H1 (cell line): ENCODE results near the gene BAZ2B. TPM values are rescaled to one million over a fixed set of nuclear protein-coding genes. Genes with fewer than 3 reads are reported as not detected.

Experiments
- CTCF ChIA-PET: fragments of 300-600 bp; sonication (Branson Sonifier 250); formaldehyde crosslinking; loops from one replicate; lab custom pipeline; 2021; ENCODE audit not compliant: partially characterized antibody; lab: Charles Lee
- POLR2A ChIA-PET: fragments of 300-600 bp; sonication (Branson Sonifier 250); formaldehyde crosslinking; loops from one replicate; lab custom pipeline; 2021; ENCODE audit warnings: inconsistent platforms; ENCODE audit not compliant: partially characterized antibody; lab: Charles Lee
- DNase-seq, 2 experiments: peaks; one replicate each; pipeline versions ENCODE4 v3.0.0 to v3.0.0-alpha.2; 2010 to 2022; ENCODE audit warnings: low spot score in 2 of 2, low read depth in 1 of 2, mixed read lengths in 1 of 2
- FAIRE-seq: peaks from 2 replicates; lab custom pipeline; 2011; peaks lifted over from hg19 to GRCh38; lab: Jason Lieb, UNC
- H2AFZ ChIP-seq: 2 replicates; pipeline ENCODE4 v1.8.1; 2012; ENCODE audit warnings: low read length, inconsistent platforms
- H2AK5ac ChIP-seq: 2 replicates; pipeline ENCODE4 v1.6.1; 2013; ENCODE audit warnings: low read depth, low read length
- H2BK120ac ChIP-seq: replicated peaks from 2 replicates; pipeline ENCODE3; 2013; ENCODE audit warnings: low read depth, low read length, inconsistent platforms
- H2BK12ac ChIP-seq: 2 replicates; pipeline ENCODE4 v1.6.1; 2013; ENCODE audit warnings: low read depth, low read length
- H2BK15ac ChIP-seq: 2 replicates; pipeline ENCODE4 v1.6.1; 2013; ENCODE audit warnings: low read length
- H2BK20ac ChIP-seq: 2 replicates; pipeline ENCODE4 v1.6.1; 2013; ENCODE audit warnings: low read length
- H2BK5ac ChIP-seq: 2 replicates; pipeline ENCODE4 v1.6.1; 2013; ENCODE audit warnings: low read depth, low read length
- H3K14ac ChIP-seq: 2 replicates; pipeline ENCODE4 v1.6.1; 2013; ENCODE audit warnings: inconsistent platforms; ENCODE audit not compliant: insufficient read length
- H3K18ac ChIP-seq: 2 replicates; pipeline ENCODE4 v1.6.1; 2013; ENCODE audit warnings: low read length; ENCODE audit errors: extremely low read depth
- H3K23ac ChIP-seq: 2 replicates; pipeline ENCODE4 v1.6.1; 2013; ENCODE audit warnings: inconsistent platforms; ENCODE audit not compliant: insufficient read length
- H3K23me2 ChIP-seq: 2 replicates; pipeline ENCODE4 v1.6.1; 2013; ENCODE audit warnings: low read depth, low read length
- H3K27ac ChIP-seq: 2 replicates; pipeline ENCODE4 v1.6.1; 2011; ENCODE audit warnings: low read depth, low read length, inconsistent platforms
- H3K27me3 ChIP-seq, 4 experiments: replicated peaks in 1 of 4; 1 replicate in 1 of 4; 2 replicates in 3 of 4; pipeline versions ENCODE4 v1.6.1 to v1.8.1; 2011 to 2013; ENCODE audit warnings: low read length in 3 of 4, mild to moderate bottlenecking in 3 of 4, inconsistent platforms in 2 of 4, mixed read lengths in 2 of 4, moderate library complexity in 1 of 4; ENCODE audit not compliant: control insufficient read depth in 3 of 4, insufficient read depth in 3 of 4; ENCODE audit errors: extremely low read depth in 1 of 4
- H3K36me3 ChIP-seq, 4 experiments: 2 replicates each; pipeline versions ENCODE4 v1.6.1 to v1.8.1; 2011 to 2013; ENCODE audit warnings: mild to moderate bottlenecking in 4 of 4, low read length in 3 of 4, moderate library complexity in 2 of 4, control low read depth in 1 of 4, inconsistent platforms in 1 of 4; ENCODE audit not compliant: insufficient read depth in 4 of 4, control insufficient read depth in 2 of 4
- H3K4ac ChIP-seq: replicated peaks from 2 replicates; pipeline ENCODE3; 2013; ENCODE audit warnings: low read length, low read depth, mixed read lengths, inconsistent platforms; ENCODE audit not compliant: insufficient read length
- H3K4me1 ChIP-seq, 4 experiments: replicated peaks in 1 of 4; 1 replicate in 1 of 4; 2 replicates in 3 of 4; pipeline versions ENCODE4 v1.6.1 to v1.8.1; 2011 to 2013; ENCODE audit warnings: low read length in 3 of 4, inconsistent platforms in 2 of 4, mixed read lengths in 1 of 4; ENCODE audit not compliant: insufficient read depth in 4 of 4, control insufficient read depth in 3 of 4
- H3K4me2 ChIP-seq, 2 experiments: 2 replicates each; pipeline versions ENCODE4 v1.6.1 to v1.8.1; 2011 to 2013; ENCODE audit warnings: low read depth in 2 of 2, low read length in 2 of 2, control low read depth in 1 of 2, inconsistent platforms in 1 of 2, mild to moderate bottlenecking in 1 of 2; ENCODE audit not compliant: insufficient read depth in 1 of 2
- H3K4me3 ChIP-seq, 4 experiments: fragments of 200-600, 300-600 bp in 1 of 4; sonication (generic), shearing (Covaris generic), sonication (Bioruptor Twin) in 1 of 4; 2 replicates each; pipeline versions ENCODE4 v1.5.1 to v1.8.1; 2011 to 2016; ENCODE audit warnings: low read length in 4 of 4, low read depth in 3 of 4, control low read depth in 2 of 4, inconsistent platforms in 2 of 4, mild to moderate bottlenecking in 2 of 4, mixed read lengths in 1 of 4, moderate library complexity in 1 of 4; ENCODE audit not compliant: insufficient read depth in 2 of 4; ENCODE audit errors: extremely low read depth in 1 of 4
- H3K56ac ChIP-seq: replicated peaks from 2 replicates; pipeline ENCODE3; 2013; ENCODE audit warnings: low read depth, mild to moderate bottlenecking, mixed read lengths, low read length, inconsistent platforms; ENCODE audit not compliant: insufficient read length
- H3K79me1 ChIP-seq: 2 replicates; pipeline ENCODE4 v1.6.1; 2013; ENCODE audit warnings: low read depth, low read length, control low read depth
- H3K79me2 ChIP-seq, 2 experiments: 2 replicates each; pipeline versions ENCODE4 v1.6.1 to v1.8.1; 2012 to 2013; ENCODE audit warnings: low read length in 2 of 2, mild to moderate bottlenecking in 2 of 2, inconsistent platforms in 1 of 2; ENCODE audit not compliant: insufficient read depth in 2 of 2, control insufficient read depth in 1 of 2
- H3K9ac ChIP-seq, 4 experiments: replicated peaks in 1 of 4; 1 replicate in 1 of 4; 2 replicates in 3 of 4; pipeline versions ENCODE4 v1.6.1 to v1.8.1; 2011 to 2013; ENCODE audit warnings: low read depth in 3 of 4, low read length in 3 of 4, control low read depth in 2 of 4, mild to moderate bottlenecking in 2 of 4, moderate library complexity in 2 of 4, inconsistent platforms in 1 of 4; ENCODE audit errors: extremely low read depth in 1 of 4
- H3K9me3 ChIP-seq, 2 experiments: 2 replicates each; pipeline versions ENCODE4 v1.6.1 to v1.8.1; 2012 to 2013; ENCODE audit warnings: mild to moderate bottlenecking in 2 of 2, moderate library complexity in 2 of 2, control low read depth in 1 of 2, inconsistent platforms in 1 of 2, low read depth in 1 of 2, low read length in 1 of 2, mixed read lengths in 1 of 2; ENCODE audit not compliant: insufficient read depth in 2 of 2
- H4K20me1 ChIP-seq, 2 experiments: replicated peaks in 1 of 2; 2 replicates each; pipeline versions ENCODE3 to v1.8.1; 2011 to 2013; ENCODE audit warnings: inconsistent platforms in 2 of 2, low read length in 2 of 2, mild to moderate bottlenecking in 1 of 2; ENCODE audit not compliant: insufficient read depth in 2 of 2, control insufficient read depth in 1 of 2
- H4K5ac ChIP-seq: 2 replicates; pipeline ENCODE4 v1.6.1; 2013; ENCODE audit warnings: low read length, low read depth, mixed read lengths, inconsistent platforms; ENCODE audit not compliant: insufficient read length
- H4K8ac ChIP-seq: 2 replicates; pipeline ENCODE4 v1.8.0; 2013; ENCODE audit warnings: mild to moderate bottlenecking, moderate library complexity, low read length, inconsistent platforms; ENCODE audit not compliant: insufficient read depth; ENCODE audit errors: extremely low read depth
- H4K91ac ChIP-seq: replicated peaks from 2 replicates; pipeline ENCODE3; 2013; ENCODE audit warnings: low read length, mixed read lengths, inconsistent platforms; ENCODE audit not compliant: insufficient read length
- WGBS, 2 experiments: shearing (Covaris generic) in 1 of 2; methylation state at CpG; one replicate each; pipeline versions ENCODE4 v1.1.6 to v1.1.7; 2013 to 2015; ENCODE audit warnings: low lambda C conversion rate in 2 of 2, mixed read lengths in 2 of 2, inconsistent platforms in 1 of 2, low coverage in 1 of 2, missing lambda C conversion rate in 1 of 2; ENCODE audit not compliant: insufficient replicate concordance in 2 of 2, insufficient coverage in 1 of 2, insufficient read length in 1 of 2; ENCODE audit errors: extremely low coverage in 1 of 2, missing lambda C conversion rate in 1 of 2; 5-methylcytosine and 5-hydroxymethylcytosine counted together
- polyA plus RNA-seq, 7 experiments: library from polyadenylated mRNA; depleted of rRNA in 3 of 7; stranded (reverse) in 5 of 7; unstranded in 2 of 7; fragments of >200 nt in 5 of 7; fragments of 200-250 nt in 2 of 7; gene quantifications; 1 replicate in 5 of 7; 2 replicates in 1 of 7; 4 replicates in 1 of 7; pipeline versions ENCODE4 v1.2.1 to v1.2.3, GENCODE V29; 2011 to 2013; ENCODE audit warnings: missing spikeins in 2 of 7, mixed read lengths in 2 of 7
- total RNA-seq: library from RNA; stranded (reverse); fragmentation: NEBNext Ultra II Directional; extraction: Animal tissue kit (Norgen Biotek cat#: 25700); gene quantifications from 2 replicates; pipeline ENCODE4 v1.2.1, GENCODE V29; 2021

The BAZ2B gene
- total and polyA plus RNA-seq, 2 of the 8 experiments (the other 6 are each of a cell fraction or from before 2014, with no cell fraction given) = 15.2 to 46.3 TPM

- H2AK5ac ChIP-seq = no peak overlapping the region
- no peak overlapping the region for H2AFZ ChIP-seq
- H3K18ac ChIP-seq = no peak overlapping the region
- no peak overlapping the region for H2BK15ac ChIP-seq
- H3K79me1 ChIP-seq = no peaks in the 10 kb centered on the region
- DNase-seq = no peak
- no peak overlapping the region for H2BK120ac ChIP-seq
- no peaks in the 10 kb centered on the region for H3K4me1 ChIP-seq
- H4K8ac ChIP-seq = no peak overlapping the region
- no peaks in the 10 kb centered on the region for H3K79me2 ChIP-seq
- FAIRE-seq = no peak
- no peak overlapping the region for H4K5ac ChIP-seq
- no peaks in the 10 kb centered on the region for H3K27me3 ChIP-seq
- H3K23ac ChIP-seq = no peak overlapping the region
- H3K56ac ChIP-seq = no peak overlapping the region
- H4K20me1 ChIP-seq = no peaks in the 10 kb centered on the region
- WGBS, 2 experiments = 100% methylated on average over 1 of the region's 1 CpG; no CpG with 5 or more reads in 1 of the 2 experiments
- H3K27ac ChIP-seq = no peak overlapping the region
- H2BK5ac ChIP-seq = no peak overlapping the region
- H3K23me2 ChIP-seq = no peaks in the 10 kb centered on the region
- H3K4me3 ChIP-seq = no peak overlapping the region
- H3K4ac ChIP-seq = no peak overlapping the region
- no peak overlapping the region for H2BK12ac ChIP-seq
- no peak overlapping the region for H4K91ac ChIP-seq
- H3K36me3 ChIP-seq = peaks cover 2 to 19% (median 3%) of the 10 kb centered on the region in 4 experiments; a peak in 7 of 8 replicates
- H2BK20ac ChIP-seq = no peak overlapping the region
- ChIA-PET POLR2A (interaction anchor here (1.1 kb wide), 1 partner anchor 25 kb away, joined by 3 read pairs; no protein-coding TSS in a partner anchor), CTCF (interaction anchor here (0.9 kb wide), 1 partner anchor 23 kb away, joined by 3 read pairs; no protein-coding TSS in a partner anchor)
- H3K9me3 ChIP-seq = no peaks in the 10 kb centered on the region
- H3K9ac ChIP-seq = no peak overlapping the region
- no peak overlapping the region for H3K14ac ChIP-seq
- H3K4me2 ChIP-seq = no peak overlapping the region
Observed at GRCh38 chr2:159411460-159411859, 204.9 kb downstream of the BAZ2B start.
